NCI-H510A (cell line): ENCODE data around the gene GON4L.
"Not testable (repeated sequence)": the region's sequence is repeated elsewhere in the genome, so short reads cannot be mapped to it uniquely, and the experiment has no call there.

ENCODE experiments used
- DNase-seq: peaks from one replicate; lab custom pipeline; 2025; lab: John Stamatoyannopoulos, UW

GON4L gene

DNA sequence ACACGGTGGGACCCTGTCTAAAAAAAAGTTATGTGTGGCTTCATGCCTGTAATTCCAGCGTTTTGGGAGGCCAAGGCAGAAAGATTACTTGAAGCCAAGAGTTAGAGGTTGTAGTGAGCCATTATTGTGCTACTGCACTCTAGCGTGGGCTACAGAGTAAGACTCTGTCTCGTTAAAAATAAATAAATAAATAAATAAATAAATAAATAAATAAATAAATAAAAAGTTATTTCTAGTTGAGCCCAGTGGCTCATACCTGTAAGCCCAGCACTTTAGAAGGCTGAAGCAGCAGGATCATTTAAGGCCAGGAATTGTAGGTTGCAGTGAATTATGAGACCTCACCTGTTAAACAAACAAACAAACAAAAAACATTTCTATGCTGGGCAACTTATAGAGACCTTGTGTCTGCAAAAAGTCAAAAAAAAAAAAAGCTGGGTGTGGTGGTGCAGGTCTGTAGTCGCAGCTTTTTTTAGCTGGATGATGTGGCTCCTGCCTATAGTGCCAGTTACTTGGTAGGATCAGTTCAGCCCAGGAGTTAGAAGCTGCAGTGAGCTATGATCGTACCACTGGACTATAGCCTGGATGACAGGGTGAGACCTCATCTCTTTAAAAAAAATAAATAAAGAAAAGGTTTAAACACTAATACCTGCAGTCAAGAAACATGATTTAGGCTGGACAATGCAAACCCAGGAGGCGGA is 25.6 kb downstream of the GON4L start:
- DNase-seq: no peak

DNA sequence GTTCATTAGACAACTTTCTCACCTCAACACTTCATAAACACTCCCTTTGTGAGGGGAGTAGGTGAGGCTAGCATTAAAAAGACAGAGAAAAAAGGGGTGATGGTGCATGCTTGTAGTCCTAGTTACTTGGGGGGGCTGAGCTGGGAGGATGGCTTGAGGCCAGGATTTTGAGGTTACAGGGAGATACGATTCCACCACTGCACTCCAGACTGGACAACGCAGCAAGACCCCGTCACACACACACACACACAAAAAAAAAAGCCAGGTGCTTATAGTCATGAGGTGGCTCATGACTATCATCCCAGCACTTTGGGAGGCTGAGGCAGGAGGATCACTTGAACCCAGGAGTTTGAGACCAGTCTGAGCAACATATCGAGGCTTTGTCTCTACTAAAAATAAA is 29.6 kb downstream of the GON4L start:
- DNase-seq: no peak

DNA sequence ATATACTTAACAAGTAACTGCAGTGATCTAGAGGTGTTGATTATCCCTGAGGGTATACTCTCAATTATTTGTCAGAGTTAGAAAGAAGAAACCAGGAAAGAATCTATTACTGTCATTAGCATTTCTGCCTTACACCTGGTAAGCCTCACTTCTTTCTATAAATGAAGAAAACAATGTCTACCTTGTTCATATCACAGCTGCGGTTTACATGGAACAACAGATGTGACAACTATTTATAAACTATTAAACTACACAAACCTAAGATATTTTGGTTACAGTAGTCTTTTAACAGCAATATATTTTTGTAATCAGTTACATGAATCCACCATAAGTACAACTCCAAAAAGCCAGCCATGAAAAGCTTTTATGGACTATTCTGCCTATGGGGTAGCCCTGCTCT is 40.7 kb downstream of the GON4L start:
- DNase-seq: no peak

DNA sequence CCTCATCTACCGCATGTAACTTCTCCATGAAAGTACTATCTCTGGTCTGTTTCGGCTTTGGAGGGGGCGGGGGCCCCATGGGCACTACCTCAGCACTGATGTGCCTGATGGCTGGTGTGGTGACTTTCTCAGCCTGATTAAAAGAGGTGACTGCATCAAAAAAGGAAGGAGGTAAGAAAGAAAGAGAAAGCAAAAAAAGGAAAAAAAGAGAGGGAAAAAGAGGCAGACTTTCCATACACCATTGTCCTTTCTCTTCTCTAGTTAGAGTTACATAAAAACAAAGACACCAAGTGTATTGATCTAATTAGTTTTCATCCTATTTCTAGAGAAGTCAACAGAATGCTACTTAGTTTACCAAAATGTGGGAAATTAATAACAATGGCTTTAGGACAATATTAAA is 43.3 kb downstream of the GON4L start:
- no peak for DNase-seq

DNA sequence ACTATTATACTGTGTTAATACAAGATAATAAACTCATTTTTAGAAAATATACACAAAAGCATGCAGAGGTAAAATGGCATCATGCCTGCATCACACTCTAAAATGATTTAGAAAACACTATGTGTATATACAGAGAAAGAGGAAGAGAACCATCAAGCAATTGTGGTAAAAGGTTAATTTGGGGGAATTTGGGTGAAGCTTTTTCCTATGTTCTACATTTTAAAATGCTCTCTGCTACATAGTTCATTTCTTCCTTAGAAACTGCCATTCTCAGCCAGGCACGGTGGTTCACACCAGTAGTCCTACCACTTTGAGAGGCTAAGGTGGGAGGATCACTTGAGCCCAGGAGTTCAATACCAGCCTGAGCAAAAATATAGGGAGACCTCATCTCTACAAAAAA is 44.1 kb downstream of the GON4L start:
- DNase-seq: no peak

DNA sequence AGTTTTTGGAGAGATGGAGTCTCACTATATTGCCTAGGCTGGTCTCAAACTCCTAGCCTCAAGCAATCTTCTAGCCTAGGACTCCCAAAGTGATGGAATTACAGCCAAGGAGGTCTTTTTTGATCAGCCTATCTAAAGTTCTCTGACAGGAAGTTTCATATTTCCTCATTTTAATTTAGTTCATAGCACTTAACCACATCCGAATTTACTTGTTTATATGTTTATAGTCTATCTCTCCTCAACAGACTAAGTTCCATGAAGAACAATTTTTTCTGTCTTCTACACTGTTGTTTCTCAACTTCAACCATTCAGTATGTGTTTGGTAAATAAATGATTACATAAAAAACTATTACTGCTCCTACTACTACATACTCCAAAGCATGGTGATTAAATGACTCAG is 47.9 kb downstream of the GON4L start:
- DNase-seq: no peak

DNA sequence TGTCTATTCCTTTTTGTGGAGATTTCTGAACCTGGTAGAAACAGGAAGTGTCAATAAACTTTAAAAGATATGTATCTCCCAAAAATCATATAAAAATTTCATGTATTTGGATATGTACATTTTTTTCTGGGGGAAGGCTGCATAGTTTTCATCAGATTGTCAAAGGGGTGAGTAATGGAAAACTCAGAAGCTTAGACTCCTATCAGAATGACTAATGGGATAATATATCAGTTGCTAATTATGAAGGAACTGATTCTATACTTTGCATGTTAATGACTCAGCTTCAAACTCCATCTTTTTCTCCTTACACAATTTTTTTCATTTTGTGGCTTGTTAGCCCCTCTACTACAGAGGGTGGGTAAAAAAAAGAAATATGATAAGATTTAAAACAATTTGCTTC is 55.9 kb downstream of the GON4L start:
- DNase-seq: no peak

DNA sequence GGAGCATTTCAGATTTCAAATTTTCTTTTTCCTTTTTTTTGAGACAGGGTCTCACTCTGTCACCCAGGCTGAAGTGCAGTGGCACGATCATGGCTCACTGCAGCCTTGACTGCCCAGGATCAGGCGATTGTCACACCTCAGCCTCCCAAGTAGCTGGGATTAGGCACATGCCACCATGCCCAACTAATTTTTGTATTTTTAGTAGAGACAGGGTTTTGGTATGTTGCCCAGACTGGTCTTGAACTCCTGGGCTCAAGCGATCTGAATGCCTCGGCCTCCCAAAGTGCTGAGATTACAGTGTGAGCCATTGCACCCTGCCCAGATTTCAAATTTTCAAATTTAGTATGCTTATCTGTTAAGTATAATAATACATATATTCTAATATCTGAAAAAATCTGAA is 61.4 kb downstream of the GON4L start:
- not testable (repeated sequence) for DNase-seq

DNA sequence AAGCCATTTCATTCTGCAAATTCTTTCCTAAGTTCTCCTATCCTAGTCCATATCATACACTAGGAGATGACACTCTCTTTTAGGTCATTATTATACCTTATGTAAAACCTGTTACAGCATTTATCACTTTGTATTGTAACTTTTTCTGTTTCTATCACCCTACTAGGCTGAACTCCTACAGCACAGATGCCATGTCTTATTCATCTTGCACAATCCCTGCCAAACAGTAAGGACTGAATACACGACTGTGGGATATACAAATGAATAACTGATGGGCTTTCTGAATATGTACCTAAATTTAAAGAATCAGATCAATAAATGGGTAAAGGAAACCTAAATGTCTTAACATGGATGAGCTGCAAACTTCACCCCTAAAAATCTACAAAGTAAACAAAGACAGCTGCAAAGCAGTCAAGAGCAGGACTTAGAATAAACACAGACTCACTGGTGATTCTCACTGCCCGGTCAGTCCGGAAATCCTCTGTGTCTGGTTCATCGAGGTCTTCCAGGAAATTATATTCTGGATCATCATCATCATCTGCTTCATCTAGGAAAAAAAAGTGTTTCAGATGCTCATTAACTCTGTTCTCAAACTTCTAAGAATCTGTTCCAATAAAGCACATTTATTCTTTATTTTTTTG is 62.3 kb downstream of the GON4L start:
- no peak for DNase-seq

DNA sequence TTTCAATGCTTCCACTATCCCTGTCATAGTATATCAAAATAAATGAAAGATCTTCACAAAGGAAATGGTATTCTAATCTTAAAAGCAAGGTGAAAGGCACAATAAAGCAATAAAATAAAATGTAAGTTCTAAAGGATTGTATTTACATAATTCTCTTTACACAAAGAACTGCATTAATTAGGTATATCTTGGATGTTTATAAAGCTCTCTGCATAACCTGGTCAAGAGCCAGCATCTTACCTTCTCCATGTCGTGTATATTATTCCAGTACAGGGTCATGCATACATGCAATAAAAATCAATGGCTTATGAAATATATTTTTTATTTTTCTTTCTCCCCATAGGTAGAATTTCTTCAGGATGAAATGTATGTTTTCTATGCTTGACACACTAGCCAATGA is 63.8 kb downstream of the GON4L start:
- DNase-seq: no peak

DNA sequence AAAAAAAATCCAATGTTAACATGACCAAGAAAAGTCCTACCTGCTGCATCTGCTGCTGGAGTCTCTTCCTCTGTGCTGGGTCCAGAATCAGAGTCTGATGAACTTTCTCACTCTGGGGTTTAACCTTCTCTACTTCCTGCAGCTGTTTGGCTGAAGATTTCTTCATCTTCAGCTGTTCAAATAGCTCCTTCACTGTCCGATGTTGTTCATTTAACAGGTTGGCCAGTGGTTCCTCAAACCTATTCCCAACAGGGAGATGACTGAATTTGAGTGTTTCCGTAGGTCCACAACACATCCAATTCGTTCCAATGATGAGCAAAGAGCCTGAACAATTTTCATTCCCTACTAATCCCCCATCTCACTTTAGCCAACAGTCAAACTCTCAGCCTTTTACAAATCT is 79.4 kb downstream of the GON4L start:
- DNase-seq: no peak

DNA sequence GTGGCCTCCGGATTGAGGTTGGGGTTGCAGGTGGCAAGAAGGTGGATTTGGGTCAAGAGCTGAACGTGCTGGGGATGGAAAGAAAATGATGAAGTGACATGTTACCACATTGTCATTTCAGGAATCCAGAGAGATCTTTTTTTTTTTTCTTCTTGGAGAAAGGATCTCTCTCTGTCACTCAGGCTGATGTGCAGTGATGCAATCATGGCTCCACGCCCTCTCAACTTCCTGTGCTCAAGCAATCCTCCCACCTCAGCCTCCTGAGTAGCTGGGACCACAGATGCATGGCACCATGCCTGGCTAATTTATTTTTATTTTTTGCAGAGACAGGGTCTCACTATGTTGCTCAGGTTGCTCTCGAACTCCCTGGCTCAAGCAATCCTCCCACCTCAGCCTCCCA is 80.6 kb downstream of the GON4L start:
- no peak for DNase-seq

DNA sequence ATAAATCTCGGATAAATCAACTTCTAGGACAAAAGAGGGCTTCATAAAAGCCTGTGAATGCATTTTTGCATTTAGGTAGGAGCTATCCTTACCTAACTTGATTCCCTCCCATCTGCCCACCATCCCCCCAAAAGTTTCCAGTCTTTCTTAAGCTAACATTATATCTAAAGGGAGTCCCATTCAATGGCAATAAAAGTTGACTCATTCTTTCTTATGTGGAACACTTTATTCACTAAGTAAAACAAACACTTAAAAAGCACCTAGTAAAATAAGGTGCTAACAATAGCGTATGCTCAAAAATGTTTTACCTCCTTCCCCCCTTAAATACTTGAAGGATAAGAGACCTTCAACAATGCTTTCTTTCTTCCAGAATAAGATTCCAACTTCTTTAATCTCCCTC is 83.8 kb downstream of the GON4L start:
- DNase-seq: no peak

DNA sequence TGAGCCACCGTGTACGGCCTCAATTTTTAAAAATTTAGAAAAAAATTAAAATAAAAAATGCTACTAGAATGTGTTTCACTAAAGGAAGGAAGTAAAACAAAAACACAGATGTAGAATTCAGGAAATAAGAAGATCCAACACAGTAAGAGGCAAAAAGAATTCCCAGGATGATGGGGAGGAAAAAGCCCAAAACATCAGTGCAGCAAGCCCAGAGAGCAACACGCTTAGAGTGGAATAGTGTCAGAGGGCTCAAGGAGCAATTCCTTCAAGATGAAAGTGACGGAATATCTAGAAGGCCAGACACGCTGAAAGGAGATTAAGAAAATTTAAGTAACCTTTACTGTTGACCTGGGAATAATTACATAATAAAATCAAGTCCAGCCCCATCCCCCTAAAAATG is 87.8 kb downstream of the GON4L start:
- DNase-seq: no peak

DNA sequence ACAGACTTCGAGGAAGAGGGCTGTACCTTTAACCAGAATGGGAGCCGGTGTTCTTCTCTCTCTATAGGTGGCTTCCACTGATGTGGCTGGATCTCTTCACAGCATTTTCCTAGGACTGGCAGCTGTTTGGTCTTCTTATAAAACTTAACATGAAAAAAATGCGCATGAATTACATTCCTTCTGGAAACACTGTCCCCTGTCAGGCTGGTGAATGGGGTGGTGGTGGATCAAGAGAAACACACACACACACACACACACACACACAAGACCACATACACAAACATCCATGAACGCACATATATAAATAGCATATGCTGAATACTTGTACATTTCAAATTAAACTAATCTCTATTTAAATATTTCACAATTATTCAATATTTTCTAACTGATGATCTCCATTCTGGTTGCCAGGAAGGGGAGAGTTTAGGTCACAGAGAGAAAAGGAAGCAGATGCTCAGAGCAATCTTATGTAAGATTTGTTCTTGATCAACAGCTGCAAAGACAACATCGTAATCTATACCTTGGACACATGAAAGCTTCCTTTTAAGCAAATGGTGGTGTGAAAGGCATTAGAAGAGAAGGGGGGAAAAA is 89.5 kb downstream of the GON4L start:
- not testable (repeated sequence) for DNase-seq

DNA sequence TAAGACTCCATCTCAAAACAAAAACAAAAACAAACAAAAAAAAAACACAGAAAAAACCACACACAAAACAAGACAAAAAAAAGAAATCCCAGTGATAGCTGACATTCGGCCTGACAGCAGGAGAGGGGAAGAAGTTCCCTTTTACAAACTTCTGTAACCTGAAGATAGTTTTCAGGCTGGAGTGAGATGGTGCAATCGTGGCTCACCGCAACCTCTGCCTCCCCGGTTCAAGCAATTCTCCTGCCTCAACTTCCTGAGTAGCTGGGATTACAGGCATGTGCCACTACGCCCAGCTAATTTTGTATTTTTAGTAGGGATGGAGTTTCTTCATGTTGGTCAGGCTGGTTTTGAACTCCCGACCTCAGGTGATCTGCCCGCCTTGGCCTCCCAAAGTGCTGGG is 93.0 kb downstream of the GON4L start:
- DNase-seq: not testable (repeated sequence)

DNA sequence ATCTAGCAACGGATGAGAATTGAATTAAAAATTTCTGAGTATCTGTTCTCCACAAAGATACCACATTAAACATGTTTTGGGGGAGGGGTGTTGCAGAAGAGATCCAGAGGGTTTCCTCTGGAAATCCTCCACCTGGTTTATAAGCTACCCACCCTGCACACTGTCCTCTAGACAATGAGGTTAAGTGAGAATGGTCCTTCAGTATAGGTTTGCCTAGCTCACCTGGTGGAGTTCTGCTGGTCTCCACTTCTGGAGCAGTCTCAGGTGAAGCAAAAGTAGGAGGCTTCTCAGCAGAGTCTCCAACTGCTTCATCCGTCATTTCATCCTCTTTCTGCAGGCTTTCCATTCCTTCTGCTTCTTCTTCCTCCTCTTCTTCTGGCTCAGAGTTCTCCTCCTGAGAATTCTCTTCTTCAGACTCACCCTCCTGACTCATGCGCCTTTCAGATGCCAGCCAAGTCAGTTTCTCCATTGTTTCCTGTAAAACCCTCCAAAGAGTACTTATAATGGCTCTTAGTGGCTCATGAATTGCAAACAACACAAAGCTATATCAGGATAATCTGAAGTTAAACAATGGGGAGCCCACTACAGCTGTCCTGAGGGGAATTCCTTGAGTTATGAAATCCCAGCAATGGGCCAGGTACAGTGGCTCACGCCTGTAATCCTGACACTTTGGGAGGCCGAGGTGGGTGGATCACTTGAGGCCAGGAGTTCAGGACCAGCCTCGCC is 93.8 kb downstream of the GON4L start:
- not testable (repeated sequence) for DNase-seq

DNA sequence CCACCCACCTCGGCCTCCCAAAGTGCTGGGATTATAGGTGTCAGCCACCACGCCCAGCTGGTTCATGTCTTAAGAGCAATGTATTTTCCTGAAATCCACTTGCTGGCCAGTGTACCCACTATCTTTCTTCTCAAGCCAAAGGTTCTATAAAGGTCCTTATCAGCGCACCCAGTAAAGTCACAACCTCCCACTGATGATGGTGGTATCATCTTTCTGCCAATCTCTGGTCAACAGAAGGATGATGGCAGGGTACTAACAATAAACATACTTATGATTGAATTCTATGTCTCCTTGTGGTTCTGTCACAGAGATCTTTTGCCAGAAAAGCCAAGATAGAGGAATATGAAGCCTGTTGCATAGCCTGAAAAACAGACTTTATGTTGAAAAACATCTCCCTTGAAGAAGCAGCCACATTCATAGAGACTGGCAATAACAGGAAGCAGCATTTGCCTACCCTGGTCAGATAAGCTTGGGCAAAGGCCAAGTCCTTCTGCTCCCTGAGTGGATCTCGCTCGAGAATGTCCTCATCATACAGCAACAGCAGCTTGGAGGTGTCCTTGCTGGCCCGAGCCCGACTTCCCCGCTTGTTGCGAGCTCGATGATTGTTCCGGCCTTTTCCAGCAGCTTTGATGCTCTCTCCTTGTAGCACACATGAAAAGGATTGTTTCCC is 95.1 kb downstream of the GON4L start:
- no peak for DNase-seq

DNA sequence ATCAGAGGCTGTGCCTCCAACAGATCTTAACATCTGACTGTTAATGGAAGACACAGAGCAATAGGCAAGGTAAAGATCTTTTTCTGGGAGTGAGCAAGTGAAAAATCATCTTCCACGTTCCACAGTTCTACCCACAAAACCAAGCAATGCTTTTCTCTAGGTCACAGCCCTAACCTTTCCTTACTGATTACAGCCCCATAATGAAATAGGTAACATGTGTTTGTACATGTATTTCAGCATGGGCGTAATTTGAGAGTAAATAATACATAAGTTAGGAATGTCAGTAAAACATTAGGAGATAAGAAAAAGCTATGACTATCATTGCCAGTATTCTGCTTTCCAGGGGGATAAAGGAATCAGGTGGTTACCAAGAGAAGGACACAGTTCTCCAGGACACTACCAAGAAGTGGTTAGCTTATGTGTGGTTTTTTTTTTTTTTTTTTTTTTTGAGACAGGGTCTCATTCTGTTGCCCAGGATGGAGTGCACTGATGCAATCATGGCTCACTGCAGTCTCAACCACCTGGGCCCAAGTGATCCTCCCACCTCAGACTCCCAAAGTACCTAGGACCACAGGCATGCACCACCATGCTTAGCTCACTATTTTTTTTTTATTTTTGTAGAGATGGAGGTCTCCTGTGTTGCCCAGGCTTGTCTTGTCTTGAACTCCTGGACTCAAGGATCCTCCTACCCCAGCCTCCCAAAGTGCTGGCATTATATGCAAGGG is 96.1 kb downstream of the GON4L start:
- DNase-seq: no peak

DNA sequence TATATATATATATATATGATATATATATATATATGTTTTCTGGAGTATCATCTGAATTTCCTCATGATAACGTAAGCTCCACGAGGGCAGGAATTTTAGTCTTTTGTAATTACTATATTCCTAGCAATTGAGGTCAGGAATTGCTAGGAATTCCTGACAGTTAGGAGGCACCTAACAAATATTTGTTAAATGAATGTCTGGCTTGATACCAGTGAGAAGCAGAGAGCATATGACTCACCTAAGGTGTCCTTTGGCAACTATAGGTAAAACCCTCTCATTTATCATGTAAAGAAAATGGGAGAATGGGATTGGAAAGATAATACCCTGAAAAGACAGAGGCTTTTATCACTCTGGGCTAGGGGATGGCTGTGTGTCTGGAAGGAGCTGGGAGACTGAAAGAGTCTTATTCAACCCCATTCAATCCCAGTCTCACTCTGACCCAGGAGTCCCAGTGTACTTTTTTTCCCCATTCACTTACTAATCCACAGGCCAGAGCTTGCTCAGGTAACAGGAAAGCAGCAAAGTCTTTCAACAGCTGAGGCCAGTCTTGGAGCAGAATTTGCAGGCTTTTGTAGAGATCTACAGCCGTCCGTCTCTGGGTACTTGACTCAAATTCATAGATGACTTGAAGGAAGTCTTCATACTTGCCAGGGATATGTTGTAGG is 96.9 kb downstream of the GON4L start:
- no peak for DNase-seq

DNA sequence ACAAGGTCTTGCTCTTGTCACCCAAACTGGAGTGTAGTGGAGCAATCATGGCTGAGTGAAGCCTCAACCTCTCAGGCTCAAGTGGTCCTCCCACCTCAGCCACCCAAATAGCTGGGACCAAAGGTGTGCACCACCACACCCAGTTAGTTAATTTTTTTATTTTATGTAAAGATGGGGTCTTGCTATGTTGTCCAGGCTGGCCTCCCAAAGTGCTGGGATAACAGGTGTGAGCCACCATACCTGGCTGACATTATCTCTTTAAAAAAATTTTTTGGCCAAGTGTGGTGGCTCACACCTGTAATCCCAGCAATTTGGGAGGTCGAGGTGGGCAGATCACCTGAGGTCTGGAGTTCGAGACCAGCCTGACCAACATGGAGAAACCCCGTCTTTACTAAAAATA is 98.0 kb downstream of the GON4L start:
- not testable (repeated sequence) for DNase-seq
